GM18873 (cell line): ENCODE results near the gene OR2T33.
"Not testable (repeated sequence)": the region's sequence is repeated elsewhere in the genome, so short reads cannot be mapped to it uniquely, and the experiment has no call there.

Experiments used
- ATAC-seq: cut with Tn5 transposase; IDR thresholded peaks from one replicate; pipeline ENCODE4 v1.9.1; 2021; ENCODE audit warnings: mild to moderate bottlenecking, moderate library complexity, moderate number of reproducible peaks; ENCODE audit not compliant: unreplicated experiment, low FRiP score

The OR2T33 gene, protein sequence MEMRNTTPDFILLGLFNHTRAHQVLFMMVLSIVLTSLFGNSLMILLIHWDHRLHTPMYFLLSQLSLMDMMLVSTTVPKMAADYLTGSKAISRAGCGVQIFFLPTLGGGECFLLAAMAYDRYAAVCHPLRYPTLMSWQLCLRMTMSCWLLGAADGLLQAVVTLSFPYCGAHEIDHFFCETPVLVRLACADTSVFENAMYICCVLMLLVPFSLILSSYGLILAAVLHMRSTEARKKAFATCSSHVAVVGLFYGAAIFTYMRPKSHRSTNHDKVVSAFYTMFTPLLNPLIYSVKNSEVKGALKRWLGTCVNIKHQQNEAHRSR

GRCh38 chr1:248277876-248278275 is at the start of gene OR2T33:
TSS of gene OR2T33 (minus strand) at chr1:248277976. CDS start at chr1:248273814, 4,162 bp downstream.
- ATAC-seq = no peak

- no peak for ATAC-seq
These were observed 46.7 kb upstream of the OR2T33 start, which contains the start of gene OR2M7 for GRCh38 chr1:248324468-248324867. TSS of gene OR2M7 (minus strand) at chr1:248324568. CDS start at chr1:248324568, 0 bp downstream.

DNA sequence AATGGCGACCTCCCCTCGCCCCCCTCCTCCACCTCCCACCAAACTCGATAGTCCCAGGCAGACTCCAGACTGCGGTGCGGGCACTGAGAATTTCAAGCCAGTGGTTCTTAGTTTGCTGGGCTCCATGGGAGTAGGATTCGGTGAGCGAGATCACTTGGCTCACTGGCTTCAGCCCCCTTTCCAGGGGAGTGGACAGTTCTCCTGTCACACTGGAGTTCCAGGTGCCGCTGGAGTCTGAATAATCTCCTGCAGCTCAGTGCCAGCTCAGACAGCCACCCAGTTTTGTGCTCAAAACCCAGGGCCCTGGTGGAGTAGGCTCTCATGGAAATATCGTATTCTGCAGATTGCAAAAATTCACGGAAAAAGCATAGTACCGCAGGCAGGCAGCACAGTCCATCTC is 39.0 kb upstream of the OR2T33 start:
- no peak for ATAC-seq

GRCh38 chr1:248306740-248307139 is 29.0 kb upstream of the OR2T33 start:
- ATAC-seq = not testable (repeated sequence)

DNA sequence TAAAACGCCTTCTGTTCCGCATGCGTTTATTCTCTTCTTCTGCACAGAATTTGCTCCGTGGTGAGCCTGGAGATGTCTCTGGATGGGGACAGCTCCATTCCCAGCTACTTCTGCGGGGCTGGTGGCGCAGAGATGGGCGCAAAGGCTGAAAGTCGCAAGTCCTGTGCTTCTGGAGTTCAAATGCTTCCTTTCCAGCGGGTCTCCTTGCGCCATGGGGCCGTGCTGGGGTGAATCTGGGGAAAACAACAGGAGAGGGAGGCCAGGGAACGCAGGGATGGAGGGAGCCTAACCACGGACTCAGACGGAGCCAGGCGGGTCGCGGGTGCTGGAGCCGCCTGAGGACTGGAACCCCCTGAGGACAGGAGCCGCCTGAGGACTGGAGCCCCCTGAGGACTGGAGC is 28.3 kb upstream of the OR2T33 start:
- no peak for ATAC-seq

DNA sequence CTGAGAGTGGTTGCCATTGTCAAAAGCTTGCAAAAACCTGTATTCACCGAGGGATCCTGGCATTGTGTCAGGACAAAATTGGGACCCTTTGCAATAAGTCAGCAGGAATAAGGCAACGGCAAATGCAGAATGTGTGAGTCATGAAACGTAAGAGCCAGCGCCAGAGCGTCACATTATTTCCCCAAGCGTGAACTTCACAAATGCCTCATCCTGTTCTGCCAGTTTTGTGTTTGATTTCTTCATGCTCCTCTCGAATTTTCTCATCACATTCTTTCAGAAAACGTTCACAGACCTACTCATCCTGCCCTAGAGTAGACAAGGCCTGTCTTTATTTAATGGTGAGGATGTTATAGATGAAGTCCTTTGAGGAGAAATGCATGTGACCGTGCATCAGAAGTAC is 27.9 kb upstream of the OR2T33 start:
- not testable (repeated sequence) for ATAC-seq

- no peak for ATAC-seq
These were observed 25.5 kb upstream of the OR2T33 start, which contains the start of gene OR2T12 for GRCh38 chr1:248303324-248303723. TSS of gene OR2T12 (minus strand) at chr1:248303424. CDS start at chr1:248295578, 7,846 bp downstream.

DNA sequence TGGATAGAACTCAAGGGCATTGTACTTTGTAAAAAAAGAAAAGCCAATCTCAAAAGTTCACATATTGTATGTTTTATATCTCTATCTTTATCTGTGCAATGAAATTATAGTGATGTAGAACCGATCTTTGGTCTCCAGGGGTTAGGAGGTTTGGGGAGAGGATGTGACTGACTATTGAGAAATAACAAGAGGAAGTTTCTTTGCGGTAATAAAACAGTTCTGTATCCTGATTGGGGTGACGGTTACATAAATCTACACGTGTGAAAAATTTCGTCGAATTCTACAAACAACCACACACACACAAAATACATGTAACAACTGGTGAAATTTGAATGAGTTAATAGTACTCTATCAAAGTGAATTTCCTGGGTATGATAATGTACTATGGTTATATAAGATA is 10.6 kb upstream of the OR2T33 start:
- ATAC-seq = no peak

GRCh38 chr1:248273225-248273624 is 4.6 kb downstream of the OR2T33 start:
- not testable (repeated sequence) for ATAC-seq

- no peak for ATAC-seq
These were observed 9.6 kb downstream of the OR2T33 start for GRCh38 chr1:248268178-248268577.

- not testable (repeated sequence) for ATAC-seq
These were observed 18.5 kb downstream of the OR2T33 start for GRCh38 chr1:248259309-248259708.

DNA sequence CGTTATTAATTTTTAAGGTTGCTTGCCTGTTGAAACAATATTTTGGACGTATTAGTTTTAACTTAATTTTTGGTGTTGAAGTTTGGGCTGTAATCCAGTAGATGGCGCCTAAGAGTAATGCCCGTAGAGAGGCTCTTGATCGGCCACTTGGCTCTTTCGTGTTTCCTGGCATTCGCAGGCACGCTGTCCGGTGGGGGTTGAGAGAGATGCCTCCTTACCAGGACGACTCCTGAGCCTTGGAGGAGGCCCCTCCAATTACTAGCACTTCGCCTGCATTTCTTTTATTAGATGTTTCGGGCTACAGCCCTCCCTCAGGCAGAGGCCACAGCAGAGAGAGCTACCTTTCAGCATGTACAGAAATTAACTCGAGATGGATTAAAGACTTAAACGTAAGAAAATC is 34.6 kb downstream of the OR2T33 start:
- ATAC-seq = peak; percentile 85

GRCh38 chr1:248239478-248239877 is 38.3 kb downstream of the OR2T33 start:
- ATAC-seq = no peak

DNA sequence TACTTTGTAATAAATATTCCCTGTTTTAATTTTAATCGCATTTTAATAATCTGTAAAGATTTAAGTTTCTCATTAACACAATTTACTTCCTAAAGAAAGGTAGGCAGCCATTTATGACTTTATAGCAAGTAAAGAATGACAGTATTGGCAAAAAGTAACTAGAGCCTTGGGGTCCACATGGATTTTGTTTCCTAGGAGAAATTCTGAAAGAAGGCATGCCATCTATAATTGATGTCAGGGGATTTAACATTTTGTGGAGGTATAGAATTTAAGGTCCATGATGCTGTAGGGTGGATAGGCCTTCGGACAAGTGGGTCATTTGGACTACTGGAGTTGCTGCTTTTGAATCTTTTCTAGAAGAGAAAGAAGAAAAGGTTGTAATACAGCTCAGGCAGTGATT is 46.7 kb downstream of the OR2T33 start, which contains the start of gene OR2M4:
OR2M4 (plus strand) TSS at position 301 of the 400 bp plus-strand sequence. CDS start 7,512 bp downstream, outside the sequence.
- ATAC-seq = no peak

DNA sequence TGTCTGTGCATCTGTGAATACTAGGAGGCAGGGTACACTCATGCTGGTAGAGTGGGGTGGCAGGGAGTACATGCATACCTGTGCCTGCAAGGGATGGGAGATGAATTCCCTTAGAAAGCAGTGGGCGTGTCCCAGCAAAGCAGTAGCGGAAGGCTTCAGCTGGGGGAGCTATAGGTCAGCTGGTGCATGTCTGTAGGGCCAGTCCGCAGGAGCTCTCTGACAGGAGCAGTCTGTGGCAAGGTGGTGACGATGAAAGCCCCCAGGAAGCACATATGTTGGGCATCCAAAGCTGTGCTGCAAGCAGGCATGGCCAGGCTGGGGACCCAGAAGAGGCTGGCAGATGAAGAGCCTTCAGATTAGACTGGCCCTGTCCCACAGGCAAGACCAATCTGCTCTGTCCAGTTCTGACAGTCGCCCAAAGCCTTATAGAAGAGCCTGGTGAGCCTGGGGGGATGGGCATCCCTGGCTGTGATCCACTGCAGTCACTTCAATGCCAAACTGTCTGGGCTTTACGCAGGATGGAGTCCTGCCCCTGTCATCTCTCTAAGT is 48.3 kb downstream of the OR2T33 start:
- ATAC-seq = no peak

DNA sequence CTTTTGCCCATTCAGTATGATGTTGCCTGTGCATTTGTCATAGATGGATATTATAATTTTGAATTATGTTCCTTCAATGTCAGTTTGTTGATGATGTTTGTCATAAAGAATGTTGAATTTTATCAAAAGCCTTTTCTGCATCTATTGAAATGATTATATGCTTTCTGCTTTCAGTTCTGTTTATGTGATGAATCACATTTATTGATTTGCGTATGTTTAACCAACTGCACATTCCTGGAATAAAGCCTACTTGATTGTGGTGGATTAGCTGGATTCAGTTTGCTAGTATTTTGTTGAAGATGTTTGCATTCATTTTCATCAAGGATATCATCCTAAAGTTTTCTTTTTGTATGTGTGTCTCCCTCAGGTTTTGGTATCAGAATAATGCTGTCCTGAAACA is 52.2 kb downstream of the OR2T33 start:
- ATAC-seq = no peak
